Activated T-cell treated with anti-CD3 and anti-CD28 coated beads, Interleukin-2, amount 50 U/mL, for 48 hours (primary cell): ENCODE measurements around the gene LDB2.

ENCODE experiments used
- DNase-seq, 2 experiments: peaks; one replicate each; pipeline ENCODE4 v3.0.0-alpha.2; 2020

Gene LDB2

DNA sequence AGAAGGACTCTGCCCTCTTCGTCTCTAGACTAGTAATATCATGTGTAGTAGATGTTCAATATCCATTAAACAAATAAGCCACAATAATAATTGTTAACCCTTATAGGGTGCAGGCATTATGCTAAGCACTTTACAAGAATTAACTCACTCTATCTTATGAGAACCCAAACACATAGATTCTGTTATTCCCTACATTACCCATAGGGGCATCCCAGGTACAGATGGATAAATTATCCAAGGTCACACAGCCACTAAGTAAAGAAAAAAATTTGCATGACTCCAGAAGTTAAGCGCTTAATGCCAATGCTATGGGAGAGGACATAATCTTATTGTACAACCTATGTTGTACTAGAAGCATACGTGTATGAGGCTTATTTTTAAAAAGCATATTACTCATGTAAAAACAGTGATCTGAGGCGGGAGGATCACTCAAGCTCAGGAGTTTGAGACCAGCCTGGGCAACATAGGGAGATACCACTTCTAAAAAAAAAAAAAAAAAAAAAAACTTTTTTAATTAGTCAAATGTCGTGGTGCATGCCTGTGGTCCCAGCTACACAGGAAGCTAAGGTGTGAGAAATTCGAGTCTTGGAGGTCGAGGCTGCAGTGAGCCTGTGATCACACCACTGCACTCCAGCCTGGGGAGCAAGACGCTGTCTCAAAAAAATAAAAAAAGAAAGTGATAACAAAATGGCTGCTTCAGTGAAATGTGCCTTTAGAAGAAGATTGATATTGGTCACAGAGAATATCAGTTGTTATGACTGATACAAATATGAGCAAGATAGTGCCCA is 13.6 kb downstream of the LDB2 start:
- DNase-seq, result no peak

DNA sequence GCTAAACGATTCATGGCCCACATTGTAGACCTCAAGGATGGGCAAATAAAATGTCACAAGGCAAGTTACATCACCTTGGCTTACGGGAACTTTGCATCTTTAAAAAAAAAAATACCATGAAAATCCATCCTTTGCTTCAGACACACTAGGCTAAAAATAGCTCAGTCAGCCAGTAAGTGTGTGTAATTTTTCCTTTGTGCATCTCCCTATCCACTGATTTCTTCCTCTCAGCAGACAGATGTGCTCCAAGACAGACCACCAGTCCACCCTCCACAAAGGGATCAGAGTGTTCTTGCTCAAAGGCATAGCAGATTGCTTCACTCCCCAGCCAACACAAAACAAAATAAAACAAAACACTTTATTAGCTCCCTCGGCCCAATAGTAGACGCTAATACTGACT is 14.6 kb downstream of the LDB2 start:
- no peak for DNase-seq

DNA sequence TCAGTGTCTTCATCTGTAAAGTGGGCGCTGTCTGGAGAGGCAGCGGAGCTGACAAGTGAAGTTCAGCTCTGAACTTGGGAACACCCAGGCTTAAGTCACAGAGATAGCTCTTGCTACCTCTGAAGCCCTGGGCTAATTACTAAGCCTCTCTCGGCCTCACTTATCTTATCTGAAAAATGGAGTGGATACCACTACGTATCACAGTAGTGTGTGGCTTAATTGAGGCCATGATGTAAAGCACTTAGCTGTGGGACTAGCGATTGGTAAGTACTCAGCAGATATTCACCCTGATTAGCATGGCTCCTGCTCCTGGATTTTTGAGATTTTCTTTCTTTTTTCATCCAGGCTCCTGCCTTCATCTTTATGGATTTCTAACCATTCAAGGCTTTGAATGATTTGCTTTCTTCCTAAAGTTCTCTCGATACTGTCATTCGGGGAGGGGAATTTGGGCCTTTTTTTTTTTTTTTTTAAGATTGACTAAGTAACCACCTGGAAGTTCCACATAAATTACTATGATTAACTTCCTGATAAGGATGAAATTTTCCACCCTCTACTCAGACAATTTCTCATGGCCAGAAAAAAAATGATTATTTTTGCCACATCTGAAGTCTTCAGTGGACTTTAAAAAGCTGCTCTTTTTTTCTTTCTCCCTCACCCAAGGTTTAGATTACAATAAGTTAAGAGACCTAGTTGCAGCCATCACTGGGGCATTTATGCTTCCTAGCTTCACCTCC is 17.1 kb downstream of the LDB2 start:
- no peak for DNase-seq

DNA sequence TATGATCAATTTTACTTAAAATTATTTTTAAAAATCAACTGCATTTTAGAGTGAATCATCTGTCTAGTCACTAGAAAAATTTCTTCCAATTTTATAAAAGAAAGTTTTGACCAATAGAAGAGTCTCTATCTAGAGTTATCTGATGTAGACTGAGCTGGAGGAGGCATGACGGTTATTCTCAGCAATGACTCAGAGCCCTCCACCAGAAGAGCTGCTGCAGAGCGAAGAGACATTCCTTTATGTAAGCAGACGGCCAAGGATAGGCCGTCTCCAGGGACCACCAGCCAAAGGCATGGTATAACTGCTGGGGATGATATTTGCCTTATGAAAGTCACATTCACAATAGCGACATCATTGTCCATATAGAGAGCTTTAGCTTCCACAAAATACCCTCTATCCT is 23.0 kb downstream of the LDB2 start:
- DNase-seq, result no peak

DNA sequence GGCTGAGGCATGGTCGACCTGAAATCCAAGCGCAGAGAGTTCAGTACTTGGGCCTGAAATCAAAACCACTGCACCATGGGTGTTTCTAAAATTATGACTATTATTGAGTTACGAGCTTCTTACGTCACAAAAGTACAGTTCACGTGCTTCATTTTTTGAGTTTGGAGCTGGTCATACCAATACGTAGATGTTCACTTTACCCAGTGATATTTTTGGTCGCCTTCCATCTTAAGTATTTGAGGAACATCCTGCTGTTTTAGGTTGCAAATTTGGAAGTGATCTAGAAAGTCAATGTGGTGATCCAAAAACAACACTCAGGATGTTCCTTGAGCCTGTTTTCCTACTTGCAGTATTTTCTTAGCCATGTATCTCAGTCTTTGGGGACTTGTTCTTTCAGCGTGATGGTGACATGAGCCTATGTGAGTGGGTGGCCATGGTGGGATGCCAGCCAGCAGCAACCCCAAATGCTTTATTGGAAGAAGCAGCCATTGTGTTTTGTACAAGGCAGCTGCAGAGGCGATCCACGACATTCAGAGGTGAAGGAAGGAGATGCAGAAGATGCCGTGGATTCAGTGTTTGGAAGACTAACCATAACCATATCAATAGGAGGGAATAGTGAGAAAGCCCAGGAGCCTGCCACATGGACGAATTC is 28.7 kb downstream of the LDB2 start:
- DNase-seq, result no peak

DNA sequence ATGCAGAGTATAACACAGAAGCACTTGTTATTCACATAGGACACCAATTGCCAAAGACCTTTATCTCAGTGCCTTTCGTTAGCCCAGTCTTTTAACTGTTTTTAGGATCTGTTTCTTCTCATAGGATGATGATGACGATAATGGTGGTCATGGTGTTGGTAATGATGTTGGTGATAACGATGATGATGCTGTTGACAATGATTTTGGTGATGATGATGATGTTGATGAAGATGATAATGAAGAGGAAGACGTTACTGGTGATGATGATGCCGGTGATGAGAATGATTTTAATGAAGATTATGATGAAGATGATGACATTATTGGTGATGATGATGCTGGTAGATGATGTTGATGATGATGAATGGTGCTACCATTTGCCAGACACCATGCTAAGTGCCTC is 29.8 kb downstream of the LDB2 start:
- no peak for DNase-seq

DNA sequence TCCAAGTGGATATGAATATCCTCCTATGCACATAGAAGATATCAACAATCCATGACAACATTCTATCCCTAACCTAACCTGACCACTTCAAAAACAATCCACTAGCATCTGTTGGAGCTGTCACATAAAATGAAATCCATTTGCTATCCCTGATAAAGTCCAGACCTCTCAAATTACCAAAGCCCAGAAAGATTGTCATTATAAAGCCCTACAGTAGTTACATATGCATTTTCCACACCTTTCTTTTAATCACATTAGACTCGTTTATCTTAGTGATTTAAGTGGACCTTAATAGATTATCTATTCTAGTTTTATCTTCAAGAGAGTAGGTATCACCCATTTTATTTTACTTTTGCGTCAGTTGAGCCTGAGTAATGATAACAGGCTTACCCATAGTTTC is 30.6 kb downstream of the LDB2 start:
- no peak for DNase-seq

DNA sequence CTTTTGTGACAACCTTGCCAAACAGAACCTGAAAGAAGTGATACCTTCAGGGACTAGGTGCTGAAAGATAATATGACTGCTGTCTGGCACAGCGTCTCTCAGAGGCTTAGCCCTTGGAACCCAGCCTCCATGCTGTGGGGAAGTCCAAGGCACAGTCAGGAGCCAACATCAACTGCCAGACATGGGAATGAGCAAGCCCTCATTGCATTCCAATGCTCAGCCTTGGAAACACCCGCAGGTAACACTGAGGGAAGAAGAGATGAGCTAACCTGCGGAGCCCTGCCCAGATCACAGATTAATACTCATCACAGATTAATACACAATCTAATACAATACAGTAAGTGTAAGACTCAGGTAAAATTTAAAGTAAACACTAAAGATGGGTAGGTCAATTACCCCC is 31.5 kb downstream of the LDB2 start:
- DNase-seq, result no peak

DNA sequence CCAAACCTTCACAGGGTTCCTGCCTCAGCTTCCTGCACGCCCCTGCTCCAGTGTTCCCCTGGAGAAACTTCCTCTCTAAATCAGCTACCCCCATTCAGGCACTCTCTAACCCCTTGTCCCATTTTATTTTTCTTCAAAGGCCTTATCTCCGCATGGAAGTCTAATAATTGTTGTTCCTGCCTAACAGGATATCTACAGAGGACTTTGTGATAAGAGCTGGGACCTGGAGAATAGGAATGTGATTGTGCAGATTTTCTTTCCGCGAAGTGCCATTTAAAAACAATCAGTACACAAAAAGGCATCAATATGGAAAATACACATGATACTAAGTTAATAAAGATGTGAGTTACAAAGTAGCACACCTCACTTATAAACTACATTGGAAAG is 32.6 kb downstream of the LDB2 start:
- no peak for DNase-seq

DNA sequence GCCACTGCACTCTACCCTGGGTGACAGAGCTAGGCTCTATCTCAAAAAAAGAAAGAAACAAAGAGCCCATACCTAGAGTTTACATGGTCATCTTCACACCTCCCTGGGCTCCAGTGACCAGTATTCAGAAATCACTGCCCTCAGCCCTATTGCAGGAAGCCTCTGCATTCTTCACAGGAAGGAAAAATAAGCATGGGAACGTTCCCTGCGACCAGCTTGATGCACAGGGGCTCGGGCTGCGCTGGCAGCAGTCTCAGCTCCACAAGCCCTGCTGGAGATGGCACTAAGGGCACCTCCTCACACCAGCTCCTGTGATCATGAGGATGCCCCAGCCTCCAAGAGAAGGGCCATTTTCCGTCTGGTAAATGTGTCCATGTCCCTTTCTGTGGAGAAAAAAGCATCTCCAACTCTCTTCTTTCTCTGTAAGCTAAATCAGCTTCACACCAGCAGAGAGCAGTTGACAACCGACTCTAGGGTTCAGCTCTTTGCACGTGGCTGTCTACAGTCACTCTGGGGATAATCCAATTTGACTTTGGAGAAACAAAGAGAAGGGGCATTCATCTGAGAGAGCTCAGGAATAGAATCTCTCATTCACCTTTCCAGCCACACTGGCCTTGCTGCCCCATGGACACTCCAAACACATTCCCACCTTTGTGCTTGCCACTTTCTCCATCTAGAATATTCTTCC is 33.1 kb downstream of the LDB2 start:
- no peak for DNase-seq

DNA sequence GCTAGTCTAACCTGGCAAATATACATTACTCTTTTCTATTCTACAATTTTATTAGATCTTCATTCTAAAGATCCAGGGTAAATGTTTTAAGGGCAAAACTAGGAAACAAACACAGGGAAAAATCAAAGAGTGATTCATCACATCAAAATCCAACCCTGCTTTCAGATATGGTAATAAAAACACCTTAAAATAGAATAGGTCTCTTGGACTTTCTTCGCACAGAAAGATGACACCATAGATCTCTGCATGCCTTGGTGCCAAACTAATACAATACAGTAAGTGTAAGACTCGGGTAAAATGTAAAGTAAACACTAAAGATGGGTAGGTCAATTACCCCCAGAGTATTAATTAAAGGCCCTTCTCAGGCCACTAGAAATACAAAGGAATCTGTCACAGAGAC is 34.2 kb downstream of the LDB2 start:
- DNase-seq, result no peak

DNA sequence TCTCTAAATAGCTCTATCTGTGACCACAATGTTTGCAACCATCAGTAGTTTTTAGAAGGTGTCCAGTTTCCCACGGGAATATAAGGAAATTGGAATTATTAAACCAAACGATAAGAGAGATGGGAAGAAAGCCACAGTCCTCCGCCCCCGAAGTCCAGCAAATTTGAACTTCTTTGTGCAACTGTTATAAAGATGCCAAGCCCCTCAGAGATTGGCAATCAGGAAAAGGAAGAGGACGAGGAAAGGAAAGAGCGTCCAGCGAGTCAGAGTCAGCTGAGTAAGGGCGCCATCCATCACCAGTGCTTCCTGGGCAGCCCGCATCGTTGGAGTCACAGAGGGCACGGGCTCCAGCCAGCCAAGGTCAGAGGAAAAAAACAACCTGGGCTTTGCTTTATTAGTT is 35.7 kb downstream of the LDB2 start:
- DNase-seq, result no peak

DNA sequence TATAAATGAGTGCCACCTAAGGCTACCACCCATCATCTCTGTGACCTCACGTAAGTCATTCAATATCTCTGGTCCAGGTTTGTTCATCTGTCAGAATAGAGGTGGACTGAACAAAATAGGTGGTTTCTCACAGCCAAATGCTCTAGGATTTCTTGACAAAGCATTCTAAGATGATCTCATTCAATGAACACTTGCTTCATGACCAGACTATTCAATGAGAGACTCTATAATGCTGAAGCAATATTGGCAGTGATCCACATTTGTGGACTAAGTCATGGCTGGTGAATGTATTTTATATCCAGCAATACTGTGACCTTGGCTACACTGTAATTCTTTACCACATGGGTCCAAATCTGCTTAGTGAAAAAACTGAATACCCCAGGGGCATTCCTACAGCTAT is 37.9 kb downstream of the LDB2 start:
- no peak for DNase-seq

DNA sequence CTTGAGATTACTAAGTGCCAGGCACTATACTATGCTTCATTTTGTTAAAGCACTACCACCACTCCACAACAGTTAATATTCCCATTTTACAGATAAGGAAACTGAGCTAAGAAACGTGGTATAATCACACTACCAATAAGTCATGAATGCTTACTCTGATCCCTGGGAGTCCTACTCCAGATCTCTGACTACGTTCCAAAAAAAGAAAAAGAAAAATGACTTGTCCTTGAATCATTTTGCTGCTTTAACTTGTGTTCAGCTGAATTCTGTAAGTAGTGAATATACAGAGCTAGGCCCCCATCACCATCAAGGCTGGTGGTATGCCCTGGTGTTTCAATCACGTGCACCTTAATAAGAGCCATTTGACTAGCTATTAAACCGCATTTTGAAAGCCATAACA is 39.4 kb downstream of the LDB2 start:
- no peak for DNase-seq

DNA sequence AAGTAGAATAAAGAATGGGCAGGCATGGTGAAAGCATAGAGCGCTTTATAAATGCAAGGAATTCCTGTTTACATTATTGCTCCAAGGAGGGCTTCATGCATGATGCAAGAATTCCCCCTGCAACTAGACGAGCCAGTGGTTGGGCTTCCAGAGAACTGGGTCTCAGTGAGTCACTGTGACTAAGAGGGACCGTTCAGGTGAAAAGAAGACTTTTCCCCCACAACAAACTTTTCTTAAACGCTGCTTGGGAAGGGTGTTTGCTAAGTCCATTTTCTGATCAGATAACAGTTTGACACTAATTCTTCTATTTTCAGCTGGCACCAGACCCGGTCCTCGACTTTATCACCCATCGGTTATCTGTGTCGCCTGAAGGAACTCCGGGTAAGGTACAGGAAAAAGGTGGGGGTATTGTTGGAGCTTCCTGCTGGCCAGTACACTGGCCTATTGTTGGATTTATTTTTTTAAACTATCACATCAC is 40.1 kb downstream of the LDB2 start:
- DNase-seq, result no peak

DNA sequence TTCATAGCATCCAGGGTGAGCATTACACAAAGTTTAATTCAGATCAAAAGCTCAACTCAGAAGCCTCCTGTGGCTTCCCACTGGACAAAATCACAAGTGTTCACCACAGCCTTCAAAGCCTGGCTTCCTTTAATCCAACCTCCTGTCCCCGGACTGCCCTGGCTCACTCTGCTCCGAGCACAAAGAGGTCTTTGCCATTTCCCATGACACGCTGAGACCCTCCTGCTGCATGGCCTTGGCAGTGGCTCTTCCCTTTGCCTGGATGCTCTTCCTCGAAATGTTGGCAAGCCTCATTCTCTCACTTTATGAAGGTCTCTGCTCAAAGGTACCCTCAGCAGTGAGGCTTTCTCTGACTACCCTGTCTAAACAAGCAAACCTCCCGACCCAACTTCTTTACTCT is 41.0 kb downstream of the LDB2 start:
- DNase-seq, result no peak

DNA sequence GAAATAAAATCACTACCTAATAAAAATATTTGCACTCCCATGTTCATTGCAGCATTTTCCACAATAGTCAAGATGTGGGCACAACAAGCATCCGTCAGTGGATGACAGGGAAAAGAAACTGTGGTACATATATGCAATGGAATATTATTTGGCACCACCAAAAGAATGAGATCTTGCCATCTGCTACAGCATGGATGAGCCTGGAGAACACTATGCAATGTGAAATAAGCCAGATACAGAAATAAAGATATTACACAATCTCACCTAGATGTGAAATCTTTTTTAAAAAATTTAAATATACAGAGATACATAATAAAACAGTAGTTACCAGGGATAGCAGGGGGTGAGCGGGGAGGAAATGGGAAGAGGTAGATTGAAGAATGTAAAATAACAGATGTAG is 44.8 kb downstream of the LDB2 start:
- no peak for DNase-seq

DNA sequence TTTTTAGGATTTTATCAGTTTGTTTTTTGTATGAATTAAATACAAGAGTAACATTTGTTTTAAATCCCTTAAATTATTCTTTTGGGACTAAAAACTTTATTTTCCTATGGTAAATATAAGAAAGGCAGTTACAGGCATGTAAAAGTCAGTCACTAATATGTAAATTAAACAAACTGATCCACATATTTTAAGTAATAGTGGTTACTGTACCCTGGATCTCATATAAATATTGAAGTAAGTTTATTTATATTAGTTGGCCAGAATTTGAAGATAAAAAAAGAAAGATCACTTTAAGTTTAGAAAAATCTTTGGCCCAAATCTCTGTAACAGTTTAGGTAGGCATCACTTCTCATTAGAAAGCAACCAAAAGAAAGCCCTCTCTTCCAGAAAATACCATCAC is 45.8 kb downstream of the LDB2 start:
- DNase-seq, result no peak

DNA sequence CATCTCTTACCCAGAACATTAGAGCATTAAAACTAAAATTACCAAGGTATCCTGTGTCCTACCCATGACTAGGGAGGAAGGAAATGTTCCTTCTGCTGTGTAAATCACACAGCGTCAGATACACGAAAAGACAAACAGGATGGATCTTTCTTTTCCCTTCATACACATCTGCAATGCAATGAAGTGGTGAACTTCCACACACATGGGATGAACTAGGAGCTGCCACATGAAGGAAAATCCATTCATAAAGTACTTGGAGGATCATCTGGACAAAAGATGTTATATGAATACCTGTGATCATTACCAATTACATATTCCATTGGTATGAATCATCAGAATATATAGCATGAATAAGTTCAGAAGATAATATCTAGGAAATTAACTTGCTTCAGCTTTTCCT is 46.2 kb downstream of the LDB2 start:
- DNase-seq, result no peak

DNA sequence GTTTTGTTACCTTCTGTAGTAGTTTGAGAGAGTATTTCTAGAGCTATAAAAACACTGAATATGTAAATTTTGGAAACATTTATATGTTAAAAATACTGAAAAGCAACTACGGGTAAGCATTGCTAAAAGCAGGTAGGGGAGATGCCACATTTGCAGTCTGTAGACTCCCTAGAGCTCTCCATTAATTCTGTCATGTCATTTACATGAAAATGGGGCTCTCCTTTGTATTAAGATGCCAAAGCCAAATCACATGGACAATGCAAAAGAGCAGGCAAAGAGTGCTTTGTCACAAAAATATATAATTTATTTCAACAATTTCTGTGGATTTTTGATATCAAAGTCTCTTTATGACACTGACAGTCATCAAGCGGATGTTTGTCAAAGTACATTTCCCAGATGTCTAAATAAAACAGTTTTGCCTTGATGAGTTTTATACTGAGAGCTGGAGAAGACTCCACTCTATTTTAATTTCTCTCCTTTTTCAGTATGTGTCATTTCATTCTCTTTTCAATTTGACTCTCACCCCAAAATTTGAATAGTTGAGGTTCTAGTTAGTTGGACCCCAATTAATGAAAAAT is 51.8 kb downstream of the LDB2 start:
- no peak for DNase-seq

DNA sequence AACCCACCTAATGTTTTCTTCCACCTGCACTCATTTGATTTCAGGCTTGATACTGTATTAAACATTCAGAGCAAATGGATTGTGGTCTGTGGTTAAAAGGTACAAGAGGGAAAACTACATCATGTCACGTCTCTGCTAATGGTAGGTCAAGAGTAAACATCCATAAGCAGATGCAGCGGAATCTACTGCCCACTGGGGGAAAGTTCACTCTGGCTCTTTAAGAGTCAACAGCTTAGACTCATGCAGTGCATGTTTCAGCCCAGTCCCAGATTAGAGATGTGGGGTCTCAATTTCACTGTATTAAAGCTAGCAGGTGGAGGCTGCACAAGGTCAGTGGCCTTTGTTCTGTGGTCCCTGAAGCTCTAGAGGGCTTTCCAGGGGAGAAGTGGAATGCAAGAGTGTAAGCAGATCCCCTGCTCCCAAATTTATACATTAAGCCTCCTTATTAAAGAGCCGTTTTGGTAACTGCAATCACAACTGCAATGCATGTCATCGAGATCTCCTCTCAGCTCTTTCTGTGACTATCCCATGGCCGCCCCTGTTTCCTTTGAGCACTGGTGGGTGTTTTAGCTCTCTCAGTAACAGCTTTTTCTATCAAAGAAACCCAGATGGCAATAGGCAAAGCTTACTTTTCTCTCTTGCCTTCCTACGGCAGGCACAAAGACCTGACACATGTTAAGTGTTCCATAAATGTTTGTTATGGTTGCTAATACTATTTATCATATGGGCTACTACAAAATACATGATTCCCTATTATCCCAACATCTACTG is 53.4 kb downstream of the LDB2 start:
- DNase-seq, result no peak

DNA sequence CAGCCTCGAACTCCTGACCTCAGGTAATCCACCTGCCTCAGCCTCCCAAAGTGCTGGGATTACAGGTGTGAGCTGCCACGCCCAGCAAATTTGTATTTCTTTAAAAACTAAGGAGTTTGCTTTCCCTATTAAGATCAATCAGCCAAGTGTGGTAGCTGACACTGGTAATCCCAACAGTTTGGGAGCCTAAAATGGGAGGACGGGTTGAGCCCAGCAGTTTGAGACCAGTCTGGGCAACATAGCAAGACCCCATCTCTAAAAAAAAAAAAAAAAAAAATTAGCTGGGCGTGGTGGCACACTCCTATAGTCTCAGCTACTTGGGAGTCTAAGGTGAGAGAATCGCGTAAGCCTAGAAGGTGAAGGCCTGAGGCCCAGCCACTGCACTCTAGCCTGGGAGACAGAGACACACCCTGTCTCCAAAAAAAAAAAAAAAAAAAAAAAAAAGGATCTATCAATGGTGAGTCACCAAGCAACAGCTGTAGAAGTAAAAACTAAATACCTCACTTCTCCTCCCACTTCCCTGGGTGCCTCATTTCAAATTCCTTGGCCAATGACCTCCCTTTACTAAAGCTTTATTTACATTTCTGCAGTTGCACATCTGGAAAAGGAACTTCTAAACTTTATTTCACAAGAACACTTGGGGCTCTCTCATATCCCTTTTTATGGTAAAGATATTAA is 54.5 kb downstream of the LDB2 start:
- DNase-seq, result no peak
